ENCODE data around the gene SERPINE1.
A peak's percentile ranks its signal among the peaks of the same experiment; 100 is the strongest.

The SERPINE1 gene

DNA sequence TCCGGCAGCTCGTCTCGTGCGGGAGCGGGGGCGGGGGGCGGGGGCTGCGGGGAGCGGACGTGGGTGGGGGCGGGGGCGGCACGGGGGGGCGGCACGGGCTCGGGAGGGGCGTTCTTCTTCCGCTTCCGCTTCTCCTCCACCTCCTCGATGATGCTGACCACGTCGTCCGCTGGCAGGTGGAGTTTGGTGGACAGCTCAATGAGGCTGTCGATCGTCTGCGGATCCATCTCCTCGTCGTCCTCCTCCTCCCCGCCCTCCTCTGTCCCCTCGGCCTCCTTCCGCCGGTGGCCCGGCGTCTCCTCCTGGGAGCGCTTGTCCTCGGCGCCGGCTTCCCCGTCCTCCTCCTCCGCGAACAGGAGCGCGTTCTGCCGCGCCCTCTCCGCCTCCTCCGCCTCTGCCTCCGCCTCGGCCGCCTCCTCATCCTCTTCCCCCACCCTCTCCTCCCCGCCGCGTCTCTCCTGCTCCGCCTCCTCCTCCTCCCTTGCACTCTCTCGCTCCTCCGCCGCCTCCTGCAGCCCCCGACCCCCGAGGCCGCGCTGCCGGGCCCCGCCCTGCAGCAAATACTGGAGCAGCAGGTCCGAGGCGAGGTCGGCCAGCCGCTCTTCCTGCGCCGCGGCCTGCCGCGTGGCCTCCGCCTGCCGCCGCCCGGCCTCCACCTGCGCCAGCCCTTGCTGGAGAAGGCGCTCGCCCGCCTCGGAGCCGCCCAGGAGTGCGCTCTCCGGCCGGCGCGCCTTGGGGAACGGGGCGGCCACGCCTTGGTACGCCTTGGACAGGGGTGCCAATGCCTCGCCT lies 36.6 kb downstream of the SERPINE1 start (continued):
- TF ChIP-seq, protein P1, sequence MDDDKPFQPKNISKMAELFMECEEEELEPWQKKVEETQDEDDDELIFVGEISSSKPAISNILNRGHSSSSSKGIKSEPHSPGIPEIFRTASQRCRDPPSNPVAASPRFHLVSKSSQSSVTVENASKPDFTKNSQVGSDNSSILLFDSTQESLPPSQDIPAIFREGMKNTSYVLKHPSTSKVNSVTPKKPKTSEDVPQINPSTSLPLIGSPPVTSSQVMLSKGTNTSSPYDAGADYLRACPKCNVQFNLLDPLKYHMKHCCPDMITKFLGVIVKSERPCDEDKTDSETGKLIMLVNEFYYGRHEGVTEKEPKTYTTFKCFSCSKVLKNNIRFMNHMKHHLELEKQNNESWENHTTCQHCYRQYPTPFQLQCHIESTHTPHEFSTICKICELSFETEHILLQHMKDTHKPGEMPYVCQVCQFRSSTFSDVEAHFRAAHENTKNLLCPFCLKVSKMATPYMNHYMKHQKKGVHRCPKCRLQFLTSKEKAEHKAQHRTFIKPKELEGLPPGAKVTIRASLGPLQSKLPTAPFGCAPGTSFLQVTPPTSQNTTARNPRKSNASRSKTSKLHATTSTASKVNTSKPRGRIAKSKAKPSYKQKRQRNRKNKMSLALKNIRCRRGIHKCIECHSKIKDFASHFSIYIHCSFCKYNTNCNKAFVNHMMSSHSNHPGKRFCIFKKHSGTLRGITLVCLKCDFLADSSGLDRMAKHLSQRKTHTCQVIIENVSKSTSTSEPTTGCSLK (tag by site-specific recombination; IDR thresholded peaks at IDR 0.05) = no peak
- TF ChIP-seq ZNF596 (tag by site-specific recombination; IDR thresholded peaks at IDR 0.05) = no peak
- peak; percentile 81 for TF ChIP-seq SP7 (tag by site-specific recombination; IDR thresholded peaks at IDR 0.05)
- TF ChIP-seq, protein P2, sequence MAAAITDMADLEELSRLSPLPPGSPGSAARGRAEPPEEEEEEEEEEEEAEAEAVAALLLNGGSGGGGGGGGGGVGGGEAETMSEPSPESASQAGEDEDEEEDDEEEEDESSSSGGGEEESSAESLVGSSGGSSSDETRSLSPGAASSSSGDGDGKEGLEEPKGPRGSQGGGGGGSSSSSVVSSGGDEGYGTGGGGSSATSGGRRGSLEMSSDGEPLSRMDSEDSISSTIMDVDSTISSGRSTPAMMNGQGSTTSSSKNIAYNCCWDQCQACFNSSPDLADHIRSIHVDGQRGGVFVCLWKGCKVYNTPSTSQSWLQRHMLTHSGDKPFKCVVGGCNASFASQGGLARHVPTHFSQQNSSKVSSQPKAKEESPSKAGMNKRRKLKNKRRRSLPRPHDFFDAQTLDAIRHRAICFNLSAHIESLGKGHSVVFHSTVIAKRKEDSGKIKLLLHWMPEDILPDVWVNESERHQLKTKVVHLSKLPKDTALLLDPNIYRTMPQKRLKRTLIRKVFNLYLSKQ (tag by site-specific recombination; IDR thresholded peaks at IDR 0.05; ENCODE audit: borderline replicate concordance) = no peak
- no peak for TF ChIP-seq HOXC10 (CRISPR knock-in tag; IDR thresholded peaks at IDR 0.05)
- TF ChIP-seq ZNF248 (tag by site-specific recombination; IDR thresholded peaks at IDR 0.05) = no peak
- no peak for TF ChIP-seq ZNF133 (tag by site-specific recombination; IDR thresholded peaks at IDR 0.05)
- TF ChIP-seq, protein P3, sequence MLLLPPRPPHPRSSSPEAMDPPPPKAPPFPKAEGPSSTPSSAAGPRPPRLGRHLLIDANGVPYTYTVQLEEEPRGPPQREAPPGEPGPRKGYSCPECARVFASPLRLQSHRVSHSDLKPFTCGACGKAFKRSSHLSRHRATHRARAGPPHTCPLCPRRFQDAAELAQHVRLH (tag by site-specific recombination; IDR thresholded peaks at IDR 0.05) = no peak
- peak; percentile 98 for TF ChIP-seq ZNF600 (tag by site-specific recombination; IDR thresholded peaks at IDR 0.05)
- no peak for TF ChIP-seq ZNF623 (tag by site-specific recombination; IDR thresholded peaks at IDR 0.05)
- TF ChIP-seq ZNF837 (tag by site-specific recombination; IDR thresholded peaks at IDR 0.05) = no peak
- TF ChIP-seq ZNF221 (tag by site-specific recombination; IDR thresholded peaks at IDR 0.05; ENCODE audit: borderline replicate concordance) = no peak
- TF ChIP-seq, protein P4, sequence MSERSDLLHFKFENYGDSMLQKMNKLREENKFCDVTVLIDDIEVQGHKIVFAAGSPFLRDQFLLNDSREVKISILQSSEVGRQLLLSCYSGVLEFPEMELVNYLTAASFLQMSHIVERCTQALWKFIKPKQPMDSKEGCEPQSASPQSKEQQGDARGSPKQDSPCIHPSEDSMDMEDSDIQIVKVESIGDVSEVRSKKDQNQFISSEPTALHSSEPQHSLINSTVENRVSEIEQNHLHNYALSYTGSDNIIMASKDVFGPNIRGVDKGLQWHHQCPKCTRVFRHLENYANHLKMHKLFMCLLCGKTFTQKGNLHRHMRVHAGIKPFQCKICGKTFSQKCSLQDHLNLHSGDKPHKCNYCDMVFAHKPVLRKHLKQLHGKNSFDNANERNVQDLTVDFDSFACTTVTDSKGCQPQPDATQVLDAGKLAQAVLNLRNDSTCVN (tag by site-specific recombination; optimal IDR thresholded peaks at IDR 0.05) = peak; percentile 88
- TF ChIP-seq ZFP3 (tag by site-specific recombination; IDR thresholded peaks at IDR 0.05; ENCODE audit: low read depth) = no peak
- no peak for TF ChIP-seq MEIS1 (CRISPR knock-in tag; IDR thresholded peaks at IDR 0.05; ENCODE audit: borderline replicate concordance)
- no peak for TF ChIP-seq ZNF140 (tag by site-specific recombination; IDR thresholded peaks at IDR 0.05)
- TF ChIP-seq ZNF23 (tag by site-specific recombination; IDR thresholded peaks at IDR 0.05; ENCODE audit: borderline replicate concordance) = no peak
- TF ChIP-seq ZNF621 (tag by site-specific recombination; IDR thresholded peaks at IDR 0.05) = no peak
- no peak for TF ChIP-seq FEZF1 (tag by site-specific recombination; IDR thresholded peaks at IDR 0.05)
- no peak for TF ChIP-seq GLI2 (tag by site-specific recombination; IDR thresholded peaks at IDR 0.05; ENCODE audit: borderline replicate concordance, low read depth)
- TF ChIP-seq YY2 (tag by site-specific recombination; IDR thresholded peaks at IDR 0.05) = no peak
- no peak for TF ChIP-seq ZNF558 (tag by site-specific recombination; IDR thresholded peaks at IDR 0.05)
- no peak for TF ChIP-seq ZNF157 (tag by site-specific recombination; IDR thresholded peaks at IDR 0.05)
- no peak for TF ChIP-seq ZNF626 (tag by site-specific recombination; IDR thresholded peaks at IDR 0.05)
- TF ChIP-seq SETDB1 (IDR thresholded peaks at IDR 0.05; ENCODE audit: insufficient read length, low read length) = no peak
- no peak for TF ChIP-seq HOXD13 (CRISPR knock-in tag; IDR thresholded peaks at IDR 0.05; ENCODE audit: borderline replicate concordance)
- TF ChIP-seq, protein P5, sequence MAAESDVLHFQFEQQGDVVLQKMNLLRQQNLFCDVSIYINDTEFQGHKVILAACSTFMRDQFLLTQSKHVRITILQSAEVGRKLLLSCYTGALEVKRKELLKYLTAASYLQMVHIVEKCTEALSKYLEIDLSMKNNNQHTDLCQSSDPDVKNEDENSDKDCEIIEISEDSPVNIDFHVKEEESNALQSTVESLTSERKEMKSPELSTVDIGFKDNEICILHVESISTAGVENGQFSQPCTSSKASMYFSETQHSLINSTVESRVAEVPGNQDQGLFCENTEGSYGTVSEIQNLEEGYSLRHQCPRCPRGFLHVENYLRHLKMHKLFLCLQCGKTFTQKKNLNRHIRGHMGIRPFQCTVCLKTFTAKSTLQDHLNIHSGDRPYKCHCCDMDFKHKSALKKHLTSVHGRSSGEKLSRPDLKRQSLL (tag by site-specific recombination; IDR thresholded peaks at IDR 0.05) = no peak
- TF ChIP-seq KLF7 (tag by site-specific recombination; IDR thresholded peaks at IDR 0.05; ENCODE audit: borderline replicate concordance) = peak; percentile 75; the same call in 1 of the 2 replicates
- TF ChIP-seq, protein P6, sequence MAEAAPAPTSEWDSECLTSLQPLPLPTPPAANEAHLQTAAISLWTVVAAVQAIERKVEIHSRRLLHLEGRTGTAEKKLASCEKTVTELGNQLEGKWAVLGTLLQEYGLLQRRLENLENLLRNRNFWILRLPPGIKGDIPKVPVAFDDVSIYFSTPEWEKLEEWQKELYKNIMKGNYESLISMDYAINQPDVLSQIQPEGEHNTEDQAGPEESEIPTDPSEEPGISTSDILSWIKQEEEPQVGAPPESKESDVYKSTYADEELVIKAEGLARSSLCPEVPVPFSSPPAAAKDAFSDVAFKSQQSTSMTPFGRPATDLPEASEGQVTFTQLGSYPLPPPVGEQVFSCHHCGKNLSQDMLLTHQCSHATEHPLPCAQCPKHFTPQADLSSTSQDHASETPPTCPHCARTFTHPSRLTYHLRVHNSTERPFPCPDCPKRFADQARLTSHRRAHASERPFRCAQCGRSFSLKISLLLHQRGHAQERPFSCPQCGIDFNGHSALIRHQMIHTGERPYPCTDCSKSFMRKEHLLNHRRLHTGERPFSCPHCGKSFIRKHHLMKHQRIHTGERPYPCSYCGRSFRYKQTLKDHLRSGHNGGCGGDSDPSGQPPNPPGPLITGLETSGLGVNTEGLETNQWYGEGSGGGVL (tag by site-specific recombination; IDR thresholded peaks at IDR 0.05) = peak; percentile 98
- TF ChIP-seq RBAK (tag by site-specific recombination; IDR thresholded peaks at IDR 0.05) = no peak
- TF ChIP-seq, protein P7, sequence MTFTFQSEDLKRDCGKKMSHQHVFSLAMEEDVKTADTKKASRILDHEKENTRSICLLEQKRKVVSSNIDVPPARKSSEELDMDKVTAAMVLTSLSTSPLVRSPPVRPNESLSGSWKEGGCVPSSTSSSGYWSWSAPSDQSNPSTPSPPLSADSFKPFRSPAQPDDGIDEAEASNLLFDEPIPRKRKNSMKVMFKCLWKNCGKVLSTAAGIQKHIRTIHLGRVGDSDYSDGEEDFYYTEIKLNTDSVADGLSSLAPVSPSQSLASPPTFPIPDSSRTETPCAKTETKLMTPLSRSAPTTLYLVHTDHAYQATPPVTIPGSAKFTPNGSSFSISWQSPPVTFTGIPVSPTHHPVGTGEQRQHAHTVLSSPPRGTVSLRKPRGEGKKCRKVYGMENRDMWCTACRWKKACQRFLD (tag by site-specific recombination; IDR thresholded peaks at IDR 0.05) = no peak

Data from HEK293 (cell line).